Measurements from ENCODE around the gene NACC1.
A peak's percentile ranks its signal among the peaks of the same experiment; 100 is the strongest.

Gene NACC1

DNA sequence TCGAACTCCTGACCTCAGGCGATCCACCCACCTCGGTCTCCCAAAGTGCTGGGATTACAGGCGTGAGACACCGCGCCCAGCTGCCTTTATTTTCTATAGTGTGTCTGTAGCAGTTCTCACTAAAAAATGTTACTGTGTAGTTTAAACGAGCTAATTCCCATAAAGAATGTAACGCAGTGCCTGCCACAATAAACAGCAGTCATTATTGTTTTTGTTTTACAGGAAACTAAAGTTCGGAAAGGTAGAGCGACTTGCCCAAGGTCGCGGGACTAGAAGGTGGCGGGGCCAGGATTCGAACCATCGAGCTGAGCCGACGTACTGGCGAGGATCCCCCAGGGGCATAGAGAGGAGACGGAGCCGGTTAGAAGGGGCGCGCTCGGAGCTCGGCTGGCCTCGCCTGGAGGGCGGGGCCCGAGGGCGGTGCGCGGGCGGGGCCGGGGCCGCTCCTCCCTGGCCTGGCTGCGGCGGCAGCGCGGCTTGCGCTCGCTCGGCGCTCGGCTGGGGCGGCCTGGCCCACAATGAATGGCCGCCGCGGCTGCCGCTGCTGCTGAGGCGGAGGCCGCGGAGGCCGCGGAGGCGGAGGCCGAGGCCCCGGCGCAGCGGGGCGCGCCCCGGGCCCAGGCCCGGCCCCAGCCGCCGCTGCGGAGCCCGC is at the start of gene NACC1:
Gene NACC1, plus strand, starts transcription at position 493 of the 652 bp plus-strand sequence. CDS start 16,944 bp downstream, outside the sequence.
- DNase-seq, result peak; percentile 60 to 85

DNA sequence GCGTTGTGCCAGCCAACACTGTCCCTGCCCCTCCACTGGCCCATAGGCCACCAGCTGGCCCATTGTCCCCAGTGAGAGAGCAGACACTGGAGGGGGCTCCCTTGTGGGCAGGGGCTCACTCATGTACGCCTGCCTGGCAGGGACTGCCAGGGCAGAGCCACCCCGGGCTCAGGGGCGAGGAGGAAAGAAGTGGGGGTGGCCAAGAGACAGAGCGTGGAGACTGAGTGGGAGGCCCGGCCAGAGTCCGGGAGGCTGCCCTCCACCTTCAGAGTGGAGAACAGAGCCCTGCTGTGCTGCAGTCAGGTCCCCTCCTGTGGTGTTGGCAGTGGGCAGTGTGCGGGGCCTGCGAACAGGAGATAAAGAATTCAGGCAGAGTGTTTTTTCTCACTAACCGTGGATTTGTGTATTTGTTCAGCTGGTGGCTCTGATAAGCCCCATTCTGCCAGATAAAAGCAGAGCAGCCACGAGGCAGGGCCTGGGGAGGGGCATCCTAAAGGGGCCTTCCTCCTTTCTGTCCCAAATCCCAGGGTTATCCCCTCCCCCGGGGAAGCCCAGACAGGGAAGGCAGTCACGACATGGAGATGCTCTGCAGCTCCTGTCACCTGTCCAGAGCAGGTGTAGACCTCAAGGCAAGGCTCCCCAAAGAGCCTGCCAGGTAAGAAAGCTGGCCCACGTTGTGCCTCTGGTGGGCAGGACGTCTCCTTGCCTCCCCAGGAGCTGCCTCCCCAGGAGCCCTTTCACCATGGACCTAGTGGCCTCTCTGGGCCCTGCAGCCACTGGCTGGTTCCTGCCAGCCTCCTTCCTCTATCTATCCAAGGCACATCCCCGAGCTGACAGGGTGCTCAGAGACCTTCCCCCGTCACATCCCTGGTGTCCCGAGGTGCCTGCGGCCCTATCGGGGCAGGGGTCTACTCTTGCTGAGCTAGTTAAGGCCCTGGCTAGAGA is 48.4 kb upstream of the NACC1 start:
- DNase-seq, result no peak

DNA sequence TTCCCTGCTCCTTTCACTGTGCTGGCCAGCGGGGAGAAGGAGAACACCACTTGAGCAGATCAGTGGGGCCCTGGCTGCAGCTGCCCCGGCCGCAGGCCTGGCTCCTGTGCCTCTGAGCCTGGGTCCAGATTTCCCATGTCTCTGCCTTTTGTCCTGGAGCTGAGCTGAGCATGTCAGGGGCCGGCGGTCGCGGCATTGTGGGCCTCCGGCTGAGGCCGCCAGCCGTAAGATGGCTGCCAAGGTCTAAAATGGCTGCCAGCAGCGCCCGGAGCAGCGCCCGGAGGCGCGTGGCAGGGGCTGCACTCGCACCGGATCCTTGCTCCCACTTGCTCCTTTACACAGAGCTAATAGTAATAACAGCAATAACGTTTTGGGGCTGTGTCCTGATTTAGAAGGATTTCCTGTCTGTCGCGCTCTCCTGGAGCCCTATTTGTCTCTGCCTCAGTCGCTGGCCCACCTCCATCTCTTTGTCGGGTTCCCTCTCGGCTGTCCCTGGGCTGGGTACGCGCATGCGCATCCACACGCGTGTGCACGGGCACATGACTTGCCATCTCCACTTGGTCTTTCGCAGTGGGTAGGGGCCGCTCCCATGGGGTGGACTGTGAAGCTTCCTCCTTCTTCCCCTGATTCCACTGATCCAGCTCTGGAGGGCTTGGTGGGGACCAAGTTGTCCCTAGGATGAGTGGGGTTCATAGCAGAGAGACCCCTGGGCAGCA is 47.5 kb upstream of the NACC1 start:
- no peak for DNase-seq

DNA sequence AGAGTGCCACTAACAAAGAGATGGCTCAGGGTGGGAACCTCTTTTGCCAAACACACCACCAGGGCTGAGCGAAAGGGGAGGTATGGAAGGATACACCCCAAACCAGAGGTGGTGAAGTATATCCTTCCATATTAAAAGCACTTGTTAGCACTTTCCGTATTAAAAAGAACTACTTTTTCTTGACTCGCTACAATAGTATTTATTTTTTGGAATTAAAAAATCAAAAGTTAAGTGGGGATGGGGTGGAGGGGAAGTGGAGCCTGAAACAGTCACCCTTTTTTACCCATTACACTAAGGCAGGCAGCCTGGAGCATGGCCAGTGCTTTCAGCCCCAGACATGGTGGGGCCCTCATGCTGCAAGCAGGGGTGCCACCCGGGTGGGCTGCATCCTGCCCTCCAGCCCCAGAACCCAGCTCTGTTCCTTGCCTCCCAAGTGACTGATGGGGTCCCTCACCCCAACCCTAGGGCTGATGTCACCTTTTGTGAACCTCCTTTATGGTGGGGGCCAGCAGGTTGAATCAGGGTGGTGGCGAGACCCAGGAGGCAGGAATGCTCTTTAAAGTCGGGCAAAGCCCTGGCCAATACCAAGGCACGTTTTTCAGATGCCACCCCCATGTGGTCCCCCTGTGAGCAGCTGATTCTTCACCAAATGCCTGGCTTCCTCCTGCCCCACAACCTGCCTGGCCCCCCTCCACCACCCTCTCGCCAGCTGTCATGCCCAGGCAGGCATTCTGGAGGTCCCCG is 46.4 kb upstream of the NACC1 start:
- no peak for DNase-seq

DNA sequence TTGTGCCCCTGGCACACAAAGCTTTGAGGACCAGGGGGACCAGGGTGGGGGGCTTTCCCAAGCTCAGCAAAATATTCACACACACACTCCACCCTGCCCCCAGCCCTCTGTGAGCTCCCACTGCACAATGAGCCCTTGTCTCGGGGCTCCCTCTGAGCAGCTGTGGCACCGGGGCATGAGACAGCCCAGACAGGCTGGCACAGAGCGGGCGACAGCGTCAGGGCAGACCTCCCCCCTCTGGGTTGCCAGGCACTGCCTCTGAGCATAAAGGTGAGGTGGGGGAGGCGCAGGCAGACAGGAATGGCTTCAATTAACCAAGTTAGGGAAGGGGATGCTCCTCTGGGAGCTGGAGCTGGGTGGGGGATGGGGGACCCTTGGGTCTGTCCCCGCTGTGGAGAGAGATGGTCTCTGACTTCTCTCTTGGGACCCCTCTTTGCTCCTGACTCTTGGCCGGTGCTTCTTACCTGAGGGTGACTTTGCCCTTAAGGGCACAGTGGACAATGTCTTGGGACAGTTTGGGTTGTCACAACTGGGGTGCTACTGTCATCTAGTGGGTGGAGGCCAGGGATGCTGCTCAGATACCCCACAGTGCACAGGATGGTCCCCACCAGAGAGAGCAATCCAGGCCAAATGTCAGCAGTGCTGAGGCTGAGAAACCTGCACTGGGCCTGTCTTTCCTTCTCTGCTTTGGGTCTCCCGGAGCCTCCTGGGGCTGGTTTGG is 45.7 kb upstream of the NACC1 start:
- DNase-seq, result no peak

DNA sequence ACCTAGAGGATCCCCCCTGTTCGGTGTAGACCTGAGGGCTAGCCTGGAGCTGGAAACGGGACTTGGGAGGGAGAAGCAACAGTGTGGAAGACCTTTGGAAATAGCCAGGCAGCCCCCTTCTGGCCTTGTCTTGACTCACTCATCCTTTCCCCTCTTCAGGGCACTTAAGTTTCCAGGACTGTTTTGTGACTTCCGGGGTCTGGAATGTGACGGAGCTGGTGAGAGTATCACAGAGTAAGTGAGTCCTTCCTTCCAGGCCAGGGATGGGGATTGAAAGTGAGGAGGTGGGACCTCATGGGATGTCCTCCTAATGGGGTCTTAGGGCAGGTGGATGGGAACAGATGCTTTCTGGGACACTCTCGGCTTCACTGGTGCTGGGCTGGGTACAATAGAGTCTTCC is 44.8 kb upstream of the NACC1 start:
- no peak for DNase-seq

DNA sequence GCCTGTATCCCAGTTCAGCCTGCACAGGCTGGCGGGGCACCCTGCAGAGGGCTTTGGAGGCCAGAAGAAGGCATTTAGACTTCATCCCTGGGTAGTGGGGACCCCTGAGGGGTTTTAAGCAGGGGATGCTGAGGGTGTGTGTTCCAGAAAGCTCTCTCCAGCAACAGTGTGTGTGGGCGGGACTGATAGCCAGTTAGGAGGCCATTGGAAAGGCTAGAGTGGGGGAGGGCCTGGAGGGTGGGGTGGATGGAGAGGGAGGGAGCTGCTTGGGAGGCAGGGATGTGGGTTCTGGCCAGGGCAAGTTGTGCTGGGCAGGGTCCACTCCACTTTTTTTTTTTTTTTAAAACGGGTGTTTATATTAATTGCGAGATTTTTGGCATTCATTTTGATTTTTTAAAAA is 43.7 kb upstream of the NACC1 start:
- DNase-seq, result no peak

DNA sequence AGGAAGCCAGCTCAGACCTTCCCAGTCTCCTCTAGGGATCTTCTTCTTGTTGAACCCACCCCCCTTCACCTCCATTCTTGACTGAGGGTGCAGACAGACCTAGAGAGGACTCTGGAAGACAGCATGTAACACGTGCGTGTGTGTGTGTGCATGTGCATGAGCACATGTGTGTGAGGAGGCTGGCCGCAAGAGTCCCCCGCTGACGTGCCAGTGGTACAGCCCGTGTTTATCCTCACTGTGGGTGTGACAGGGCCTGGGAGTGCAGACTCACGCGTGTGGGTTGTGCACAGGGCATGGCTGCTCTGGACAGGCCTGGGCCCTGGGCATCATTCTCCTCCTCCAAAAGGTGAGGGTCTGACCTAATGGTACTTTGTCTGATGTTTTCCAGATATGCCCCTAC is 41.7 kb upstream of the NACC1 start:
- no peak for DNase-seq

DNA sequence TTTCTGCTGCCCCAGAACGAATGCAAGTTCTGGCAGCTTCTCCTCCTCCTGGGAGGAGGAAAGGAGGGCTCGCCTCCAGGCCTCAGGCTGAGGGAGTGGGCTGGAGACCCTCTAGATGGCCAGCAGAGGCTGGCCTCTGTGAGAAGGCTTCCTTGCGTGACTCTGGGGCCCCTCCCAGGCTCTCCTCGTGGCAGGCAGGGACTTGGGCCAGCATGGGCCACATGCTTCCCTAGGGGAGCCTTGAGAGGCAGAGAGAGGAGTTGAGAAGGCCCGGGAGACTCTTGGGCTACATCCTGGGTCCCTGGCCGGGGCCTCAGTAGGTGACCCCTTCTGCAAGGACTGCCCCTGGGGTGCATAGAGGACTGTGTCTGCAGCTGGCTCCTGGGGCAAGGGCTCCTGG is 41.3 kb upstream of the NACC1 start:
- no peak for DNase-seq

DNA sequence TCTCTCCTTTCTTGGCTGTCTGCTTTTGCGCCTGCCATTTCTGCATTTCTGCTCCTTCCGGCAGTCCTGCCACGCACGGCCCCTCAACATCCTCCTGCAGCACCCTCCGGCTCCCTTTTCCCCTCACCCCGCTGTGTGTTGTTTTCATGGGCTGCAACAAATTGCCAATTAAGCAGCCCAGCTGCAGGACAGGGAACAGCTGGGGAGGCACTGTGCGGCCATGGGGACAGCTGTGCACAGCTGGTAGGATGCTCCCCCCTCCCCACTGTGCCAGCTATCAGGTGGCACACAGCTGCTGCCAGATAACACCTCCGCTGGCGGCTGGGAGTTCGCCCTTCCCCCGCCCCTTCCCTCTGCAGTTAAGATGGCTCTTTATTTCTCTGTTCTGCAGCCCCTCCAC is 40.8 kb upstream of the NACC1 start:
- no peak for DNase-seq

DNA sequence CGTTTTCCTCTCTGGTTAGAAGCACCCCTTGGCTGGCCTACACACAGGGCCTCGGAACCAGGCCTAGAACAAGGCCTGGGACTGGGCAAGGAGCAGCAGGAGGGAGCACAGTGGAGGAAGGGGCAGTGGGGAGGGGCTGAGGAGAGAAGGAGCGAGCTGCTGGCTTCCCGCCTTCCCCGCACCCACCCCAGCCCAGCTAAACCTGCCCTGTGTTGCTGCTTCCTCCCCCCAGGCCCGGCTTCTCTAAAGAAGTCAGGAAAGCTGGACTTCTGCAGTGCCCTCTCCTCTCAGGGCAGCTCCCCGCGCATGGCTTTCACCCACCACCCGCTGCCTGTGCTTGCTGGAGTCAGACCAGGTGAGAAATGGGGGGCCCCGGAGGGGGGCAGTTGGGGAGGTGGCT is 39.7 kb upstream of the NACC1 start:
- DNase-seq, result no peak

DNA sequence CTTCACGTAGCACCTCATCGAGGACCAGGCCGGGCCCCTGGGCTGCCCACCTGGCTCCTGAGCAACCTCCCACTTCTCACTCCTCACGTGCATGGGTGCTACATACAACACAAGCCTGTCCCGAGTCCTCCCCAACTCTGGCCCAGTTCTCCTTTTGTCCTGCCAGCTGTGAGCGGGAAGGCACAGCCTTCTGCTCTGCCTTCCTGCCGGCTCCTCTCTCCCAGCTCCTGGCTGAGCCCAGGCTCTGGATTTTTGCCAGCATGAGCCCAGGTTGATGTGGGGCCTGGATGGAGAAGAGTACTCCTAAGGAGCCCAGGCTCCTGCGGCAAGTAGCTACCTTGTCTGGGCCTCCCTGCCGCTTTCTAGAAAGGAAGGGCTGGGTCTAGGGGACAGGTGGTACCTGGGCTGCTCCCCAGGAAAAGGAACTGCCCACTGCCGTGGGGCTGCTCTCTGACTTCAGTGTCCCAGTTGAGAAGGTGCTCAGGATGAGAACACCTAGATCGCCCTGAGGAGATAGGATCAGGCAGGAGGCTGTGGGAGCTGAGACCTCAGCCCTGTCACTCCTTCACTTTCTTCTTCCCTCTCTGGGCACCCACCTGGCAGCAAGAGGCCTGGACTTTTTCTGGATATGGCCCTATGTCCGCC is 39.0 kb upstream of the NACC1 start:
- no peak for DNase-seq

DNA sequence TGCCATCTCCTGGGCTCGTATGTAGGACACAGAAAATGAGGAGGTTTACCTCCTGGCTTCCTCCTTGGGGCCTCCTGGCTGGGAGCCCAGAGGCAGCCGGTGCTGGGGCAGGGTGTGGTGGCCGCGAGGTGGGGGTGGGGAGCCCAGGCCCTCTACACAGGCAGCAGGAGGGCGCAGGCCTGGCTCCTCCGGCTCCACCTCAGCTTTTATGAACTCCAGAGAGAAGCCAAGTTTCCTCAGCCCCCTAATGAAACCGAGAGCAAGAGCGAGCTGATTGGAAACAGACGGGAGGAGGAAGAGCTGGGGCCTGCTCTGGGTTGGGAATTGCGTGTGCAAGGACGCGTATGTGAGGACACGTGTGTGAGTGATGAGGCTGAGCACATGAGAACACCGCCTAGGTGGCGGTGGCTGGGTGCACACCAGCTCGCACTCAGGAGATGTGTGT is 38.5 kb upstream of the NACC1 start:
- no peak for DNase-seq

DNA sequence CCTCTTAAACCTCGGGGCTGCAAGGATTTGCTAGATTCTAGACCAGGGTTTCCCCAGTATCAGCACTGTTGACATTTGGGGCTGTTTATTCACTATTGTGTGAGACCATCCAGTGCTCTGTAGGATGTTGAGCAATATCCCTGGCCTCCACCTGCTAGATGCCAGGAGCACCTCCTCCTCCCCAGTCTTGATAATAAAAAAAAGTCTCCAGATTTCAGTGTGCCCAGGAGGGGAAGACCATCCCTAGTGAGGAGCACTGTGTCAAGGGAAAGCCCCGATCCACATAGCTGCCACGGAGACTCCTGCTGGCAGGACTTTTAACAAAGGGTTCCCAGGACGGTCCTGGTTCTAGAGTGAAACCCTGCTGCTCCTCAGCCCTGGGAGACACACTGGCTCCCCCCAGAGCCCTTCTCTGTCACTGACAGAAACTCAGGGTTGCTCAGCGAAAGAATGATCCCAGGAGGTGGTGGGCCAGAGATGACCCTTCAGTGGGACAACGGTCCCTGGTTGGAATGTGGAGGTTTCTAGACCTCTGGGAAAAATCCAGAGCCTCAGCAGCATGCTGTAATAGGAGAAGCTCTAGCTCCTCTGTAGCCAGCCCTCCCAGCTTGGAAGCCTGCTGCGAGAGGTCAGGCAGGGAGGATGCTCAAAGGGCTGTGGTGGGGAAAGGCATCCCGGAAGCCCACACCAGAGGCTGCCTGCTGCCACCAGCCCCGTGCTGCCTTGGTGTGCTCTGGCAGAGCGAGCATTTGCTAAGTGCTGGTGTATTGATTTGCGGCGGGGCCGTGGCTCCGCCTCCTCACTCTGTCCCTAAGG is 35.7 kb upstream of the NACC1 start:
- no peak for DNase-seq

DNA sequence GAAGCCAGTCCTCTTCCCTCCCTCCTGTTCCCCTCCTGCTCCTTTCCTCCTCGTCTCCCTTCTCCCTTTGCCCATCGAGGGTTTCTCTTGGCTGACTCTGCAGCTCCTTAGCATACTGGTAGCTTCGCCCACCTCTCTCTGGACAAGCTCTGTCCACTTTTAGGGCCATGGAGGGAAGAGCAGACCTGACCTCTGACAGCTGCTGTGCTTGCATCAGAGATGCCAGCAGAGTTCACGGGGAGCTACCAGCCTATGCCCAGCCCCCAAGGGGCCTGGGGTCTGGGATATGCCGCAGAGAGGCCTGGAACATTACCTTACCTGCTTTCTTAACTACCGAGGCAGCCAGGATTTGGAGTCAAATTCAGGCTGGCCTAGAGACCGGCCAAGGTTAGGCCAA is 35.1 kb upstream of the NACC1 start:
- no peak for DNase-seq

DNA sequence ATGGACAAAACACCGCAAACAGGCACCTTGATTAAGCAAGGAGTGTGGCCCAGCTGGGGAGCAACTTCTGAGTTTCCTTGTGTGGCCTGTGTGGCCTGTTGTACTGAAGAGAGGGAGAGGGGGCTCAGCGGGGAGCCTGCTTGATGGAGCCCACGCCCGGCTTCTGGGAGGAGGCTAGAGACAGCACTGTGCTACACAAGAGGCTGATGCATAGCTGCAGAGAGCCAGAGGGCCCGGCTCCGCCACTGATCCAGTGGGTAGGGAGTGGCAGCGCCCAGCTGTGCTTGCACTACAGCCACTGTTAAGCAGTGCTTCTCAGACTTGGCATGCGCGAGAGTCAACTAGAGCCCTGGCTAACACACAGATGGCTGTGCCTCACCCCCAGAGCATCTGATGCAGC is 34.4 kb upstream of the NACC1 start:
- DNase-seq, result no peak

DNA sequence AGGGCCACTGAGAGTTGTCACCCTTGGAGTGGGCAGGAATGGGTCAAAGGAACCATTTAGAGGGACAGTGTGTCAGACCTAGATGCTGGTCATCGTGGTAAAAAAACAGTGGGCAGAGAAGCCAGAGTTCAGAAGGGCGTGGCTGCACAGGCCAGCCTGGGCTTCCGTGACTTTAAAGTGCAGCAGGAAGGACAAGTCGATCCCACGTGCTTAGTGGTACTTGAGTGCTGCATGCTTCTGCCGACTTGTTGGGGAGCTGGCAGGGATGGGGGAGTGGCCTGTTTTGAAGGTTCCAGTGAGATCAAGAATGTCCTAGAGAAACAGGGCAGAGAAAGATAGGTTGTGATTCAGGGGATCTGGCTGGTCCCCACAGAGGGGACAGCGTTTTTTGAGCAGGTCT is 32.4 kb upstream of the NACC1 start:
- DNase-seq, result no peak

DNA sequence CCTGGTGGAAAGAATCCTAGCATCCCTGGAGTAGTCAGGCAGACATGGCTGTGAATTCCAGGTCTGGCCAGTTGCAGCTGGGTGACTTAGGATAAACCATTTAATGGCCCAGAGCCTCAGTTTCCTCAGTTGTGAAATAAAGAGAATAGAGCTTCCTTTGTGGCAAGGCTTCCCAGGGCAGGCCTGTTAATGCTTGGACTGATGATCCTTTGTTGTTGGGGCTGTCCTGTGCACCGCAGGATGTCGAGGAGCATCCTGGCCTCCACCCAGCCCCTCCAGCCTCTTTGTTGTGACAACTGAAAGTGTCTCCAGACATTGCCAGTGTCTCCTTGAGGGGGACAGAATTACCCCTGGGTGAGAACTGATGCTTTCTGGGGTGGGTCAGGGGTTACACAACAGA is 31.7 kb upstream of the NACC1 start:
- DNase-seq, result no peak

DNA sequence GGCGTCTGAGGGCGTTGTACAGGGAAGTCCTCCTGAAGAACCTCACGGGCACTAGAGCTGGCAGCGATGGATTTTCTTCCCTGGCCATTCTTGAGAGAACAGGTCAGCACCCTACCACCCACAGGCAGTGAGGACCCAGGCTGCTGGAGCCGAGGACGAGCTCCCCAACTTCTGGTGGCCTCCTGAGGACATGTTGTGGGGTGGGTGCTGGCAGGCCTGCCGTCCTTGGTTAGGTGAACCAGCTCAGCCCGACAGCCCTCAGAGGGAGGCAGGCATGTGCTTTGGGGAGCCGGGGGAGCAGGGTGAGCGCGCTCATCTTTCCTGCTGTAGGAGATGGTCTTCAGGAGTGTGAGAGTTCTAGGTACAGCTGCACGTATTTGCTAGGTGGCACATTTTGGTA is 30.8 kb upstream of the NACC1 start:
- DNase-seq, result no peak

DNA sequence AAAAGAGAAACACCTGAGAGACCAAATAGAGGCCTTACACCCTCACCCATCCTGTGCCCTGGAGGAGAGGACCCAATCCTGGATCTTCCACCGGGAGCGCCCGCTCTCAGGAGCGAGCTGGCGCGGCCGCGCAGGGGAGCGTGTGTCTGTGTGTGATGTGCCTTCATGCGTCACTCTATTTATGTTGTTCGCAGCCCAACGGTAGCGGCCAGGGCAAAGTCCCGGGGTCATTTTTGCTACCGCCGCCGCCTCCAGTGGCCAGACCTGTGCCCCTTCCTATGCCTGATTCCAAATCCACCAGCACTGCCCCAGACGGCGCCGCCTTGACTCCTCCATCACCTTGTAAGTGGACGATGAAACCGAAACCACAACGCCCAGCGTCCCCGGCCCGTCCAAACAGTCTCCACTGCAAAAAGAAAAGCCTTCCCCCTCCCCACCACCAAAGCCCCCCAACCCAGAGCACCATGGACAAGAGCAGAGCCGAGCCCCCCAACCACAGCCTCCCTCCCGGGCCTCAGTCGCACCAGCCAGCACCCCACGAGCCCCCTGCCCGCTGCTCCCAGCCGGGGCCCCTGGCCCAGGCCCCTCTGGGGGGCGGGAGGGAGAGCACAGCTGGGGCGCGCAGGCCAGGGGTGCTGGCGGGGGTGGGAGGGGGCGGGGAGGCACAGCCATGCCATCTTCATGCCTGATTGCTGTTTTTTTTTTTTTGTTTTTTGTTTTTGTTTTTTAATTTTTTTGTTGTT is 30.1 kb upstream of the NACC1 start:
- DNase-seq, result no peak
